HG03066 (cell line): ENCODE results near the gene TCEAL3.
"Not testable (repeated sequence)": the region's sequence is repeated elsewhere in the genome, so short reads cannot be mapped to it uniquely, and the experiment has no call there.

Source experiments
- ATAC-seq: cut with Tn5 transposase; IDR thresholded peaks from one replicate; pipeline ENCODE4 v1.9.1; 2021; ENCODE audit warnings: low read depth; ENCODE audit not compliant: unreplicated experiment

TCEAL3 gene

DNA sequence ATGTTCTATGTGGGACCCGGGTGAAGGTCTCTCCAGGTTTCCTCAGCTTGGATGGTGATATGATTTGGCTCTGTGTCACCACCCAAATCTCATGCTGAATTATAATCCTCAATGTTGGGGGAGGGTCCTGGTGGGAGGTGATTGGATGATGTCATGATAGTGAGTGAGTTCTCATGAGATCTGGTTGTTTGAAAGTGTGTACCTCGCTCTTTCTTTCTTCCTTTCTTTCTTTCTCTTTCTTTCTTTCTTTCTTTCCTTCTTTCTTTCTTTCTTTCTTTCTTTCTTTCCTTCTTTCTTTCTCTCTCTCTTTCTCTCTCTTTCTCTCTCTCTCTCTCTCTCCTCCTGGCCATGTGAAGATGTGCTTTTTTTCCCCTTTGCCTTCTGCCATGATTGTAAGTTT, 51.7 kb downstream of the TCEAL3 start:
- ATAC-seq: not testable (repeated sequence)
